ENCODE data around the gene MNAT1. TPM values are rescaled to one million over a fixed set of nuclear protein-coding genes. Genes with fewer than 3 reads are reported as not detected.
"Not testable (repeated sequence)": the region's sequence is repeated elsewhere in the genome, so short reads cannot be mapped to it uniquely, and the experiment has no call there.

The MNAT1 gene
- total and polyA plus RNA-seq, 4 donors, result 16.7 to 85.5 (median 21.6) TPM

DNA sequence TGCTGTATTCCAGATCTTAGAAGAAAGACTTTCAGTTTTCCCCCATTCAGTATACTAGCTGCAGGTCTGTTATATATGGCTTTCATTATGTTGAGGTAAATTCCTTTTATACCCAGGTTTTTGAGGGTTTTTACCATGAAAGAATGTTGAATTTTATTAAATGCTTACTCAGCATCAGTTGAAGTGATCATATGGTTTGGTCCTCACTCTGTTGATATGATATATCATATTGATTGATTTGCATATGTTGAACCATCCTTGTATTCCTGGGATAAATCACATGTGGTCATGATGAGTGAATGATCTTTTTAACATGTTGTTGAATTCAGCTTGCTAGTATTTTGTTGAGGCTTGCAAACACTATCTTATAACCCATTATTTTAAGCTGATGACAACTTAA, 149.6 kb downstream of the MNAT1 start:
- Histone ChIP-seq H3K9me3 (ENCODE audit: control insufficient read depth in 4 of 4, insufficient read depth in 3 of 4, low read length in 3 of 4) (peaks cover 0 to 5% (median 3%) of the 10 kb centered on the region in 4 donors), H3K9ac (ENCODE audit: insufficient read depth in 1 of 2, low read length in 2 of 2) (no peak overlapping the region), H3K4me1 (ENCODE audit: control insufficient read depth in 5 of 5, insufficient read depth in 5 of 5, low read length in 5 of 5) (no peaks in the 10 kb centered on the region), H3K27ac (ENCODE audit: low read depth in 1 of 2, low read length in 1 of 2) (no peak overlapping the region), H3K36me3 (ENCODE audit: control insufficient read depth in 4 of 4, insufficient read depth in 4 of 4, low read length in 4 of 4) (peaks cover 0 to 5% (median 0%) of the 10 kb centered on the region in 4 donors), H3K27me3 (ENCODE audit: control insufficient read depth in 3 of 3, insufficient read depth in 3 of 3, low read length in 2 of 3) (no peaks in the 10 kb centered on the region), H3K4me3 (no peak overlapping the region)
- DNase-seq (no peak), ATAC-seq (ENCODE audit: insufficient read depth, low FRiP score) (no peak)
- TF ChIP-seq CTCF (IDR thresholded peaks at IDR 0.05; ENCODE audit: control extremely low read depth, extremely low read depth), result no peak

GRCh38 chr14:60890636-60891035, 156.1 kb downstream of the MNAT1 start:
- not testable (repeated sequence) for H3K27ac ChIP-seq (ENCODE audit: low read depth in 1 of 2, low read length in 1 of 2); H3K4me3 ChIP-seq; H3K4me1 ChIP-seq (ENCODE audit: control insufficient read depth in 5 of 5, insufficient read depth in 5 of 5, low read length in 5 of 5); ATAC-seq (ENCODE audit: insufficient read depth, low FRiP score); DNase-seq; H3K36me3 ChIP-seq (ENCODE audit: control insufficient read depth in 4 of 4, insufficient read depth in 4 of 4, low read length in 4 of 4); H3K27me3 ChIP-seq (ENCODE audit: control insufficient read depth in 3 of 3, insufficient read depth in 3 of 3, low read length in 2 of 3); H3K9ac ChIP-seq (ENCODE audit: insufficient read depth in 1 of 2, low read length in 2 of 2); H3K9me3 ChIP-seq (ENCODE audit: control insufficient read depth in 4 of 4, insufficient read depth in 3 of 4, low read length in 3 of 4)
- 91 to 92% methylated on average over 3 of the region's 3 CpGs for WGBS, 2 donors

- no peak for TF ChIP-seq CTCF (IDR thresholded peaks at IDR 0.05; ENCODE audit: control extremely low read depth, extremely low read depth)
- Histone ChIP-seq H3K9ac (ENCODE audit: insufficient read depth in 1 of 2, low read length in 2 of 2) (no peak overlapping the region), H3K4me1 (ENCODE audit: control insufficient read depth in 5 of 5, insufficient read depth in 5 of 5, low read length in 5 of 5) (no peaks in the 10 kb centered on the region), H3K9me3 (ENCODE audit: control insufficient read depth in 4 of 4, insufficient read depth in 3 of 4, low read length in 3 of 4) (no peaks in the 10 kb centered on the region), H3K4me3 (no peak overlapping the region), H3K36me3 (ENCODE audit: control insufficient read depth in 4 of 4, insufficient read depth in 4 of 4, low read length in 4 of 4) (no peaks in the 10 kb centered on the region), H3K27me3 (ENCODE audit: control insufficient read depth in 3 of 3, insufficient read depth in 3 of 3, low read length in 2 of 3) (no peaks in the 10 kb centered on the region), H3K27ac (ENCODE audit: low read depth in 1 of 2, low read length in 1 of 2) (no peak overlapping the region)
- ATAC-seq (ENCODE audit: insufficient read depth, low FRiP score), result no peak
- WGBS, 2 donors, result 91 to 97% methylated on average over 3 of the region's 3 CpGs
- DNase-seq, result no peak
Measured at GRCh38 chr14:60893911-60894310, 159.3 kb downstream of the MNAT1 start.

DNA sequence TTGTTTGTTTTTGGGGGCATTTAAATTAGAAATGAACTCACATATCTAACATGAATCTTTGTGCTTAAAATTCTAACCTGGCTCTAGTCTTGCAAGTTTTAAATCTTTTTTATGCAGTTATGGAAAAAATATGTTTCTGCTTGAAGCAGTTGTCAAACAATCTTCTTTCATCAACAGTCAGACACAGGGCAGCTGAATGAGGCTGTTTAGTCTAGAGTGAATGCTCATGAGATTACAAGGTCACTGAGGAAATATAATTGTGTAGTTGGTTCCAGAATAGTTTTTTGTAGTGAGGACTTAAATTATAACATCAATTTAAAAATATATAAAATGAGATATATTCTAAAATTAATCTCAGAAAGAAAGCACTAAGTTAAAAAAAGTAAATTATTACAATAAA, 169.8 kb downstream of the MNAT1 start:
- H3K9me3 ChIP-seq (ENCODE audit: control insufficient read depth in 4 of 4, insufficient read depth in 3 of 4, low read length in 3 of 4), result no peaks in the 10 kb centered on the region
- no peaks in the 10 kb centered on the region for H3K27me3 ChIP-seq (ENCODE audit: control insufficient read depth in 3 of 3, insufficient read depth in 3 of 3, low read length in 2 of 3)
- no peaks in the 10 kb centered on the region for H3K36me3 ChIP-seq (ENCODE audit: control insufficient read depth in 4 of 4, insufficient read depth in 4 of 4, low read length in 4 of 4)
- no peak overlapping the region for H3K27ac ChIP-seq (ENCODE audit: low read depth in 1 of 2, low read length in 1 of 2)
- DNase-seq, result peak in 2 of 3 donors; percentile 2 to 35
- no peak for TF ChIP-seq CTCF (IDR thresholded peaks at IDR 0.05; ENCODE audit: control extremely low read depth, extremely low read depth)
- no peak for ATAC-seq (ENCODE audit: insufficient read depth, low FRiP score)
- H3K4me1 ChIP-seq (ENCODE audit: control insufficient read depth in 5 of 5, insufficient read depth in 5 of 5, low read length in 5 of 5), result no peaks in the 10 kb centered on the region
- H3K4me3 ChIP-seq, result no peak overlapping the region
- H3K9ac ChIP-seq (ENCODE audit: insufficient read depth in 1 of 2, low read length in 2 of 2), result no peak overlapping the region

Data from lung (tissue), 12 donors.